HCT116 (cell line): Measurements from ENCODE around the gene GLI3. TPM values are rescaled to one million over a fixed set of nuclear protein-coding genes. Genes with fewer than 3 reads are reported as not detected.

Experiments used
- ATAC-seq: fragments of 200-7000 bp; cut with Tn5 transposase; 2 replicates; pipeline ENCODE4 v1.9.1; 2020; ENCODE audit warnings: mild to moderate bottlenecking, moderate library complexity
- BruUV-seq: library from RNA; stranded (reverse); fragments of 400-500 nt; replicated peaks from 2 replicates; lab custom pipeline; 2021; lab: Mats Ljungman, UMichigan
- CTCF ChIA-PET: fragments of 300-600 bp; sonication (Branson Sonifier 250); formaldehyde crosslinking; loops from one replicate; lab custom pipeline; 2021; ENCODE audit warnings: antibody characterized with exemption; lab: Charles Lee
- POLR2A ChIA-PET: fragments of 300-600, 350-600 bp; sonication (Branson Sonifier 250); formaldehyde crosslinking; loops from one replicate; lab custom pipeline; 2021; ENCODE audit warnings: antibody characterized with exemption; lab: Charles Lee
- RAD21 ChIA-PET, 2 experiments: fragments of 300-600 bp; sonication (Branson Sonifier 250); formaldehyde crosslinking; loops; one replicate each; lab custom pipeline; 2023; ENCODE audit warnings: low total read pairs in 2 of 2; ENCODE audit not compliant: uncharacterized antibody in 2 of 2, unreplicated experiment in 2 of 2, low non-redundant PET in 1 of 2; lab: Charles Lee
- DNase-seq: peaks from one replicate; pipeline ENCODE4 v3.0.0-alpha.2; 2010; ENCODE audit warnings: low read depth, low spot score
- H2AFZ ChIP-seq: fragments of 200-600 bp; shearing (Covaris generic), sonication (generic); 2 replicates; pipeline ENCODE4 v1.6.1; 2017; ENCODE audit warnings: low read depth, mixed run types, mixed read lengths, antibody characterized with exemption, low read length; ENCODE audit not compliant: poor library complexity, severe bottlenecking
- H3K27ac ChIP-seq: 2 replicates; pipeline ENCODE4 v1.5.1; 2012; ENCODE audit warnings: low read depth, low read length
- H3K27me3 ChIP-seq: fragments of 200-600 bp; sonication (generic); 2 replicates; pipeline ENCODE4 v1.6.1; 2016; ENCODE audit warnings: mixed run types, low read length, mixed read lengths; ENCODE audit not compliant: insufficient read depth
- H3K36me3 ChIP-seq, 2 experiments: fragments of 200-500 bp in 1 of 2; fragments of 200-600 bp in 1 of 2; sonication (Bioruptor generic) in 1 of 2; sonication (generic) in 1 of 2; 2 replicates each; pipeline versions ENCODE4 v1.5.1 to v1.6.1; 2014 to 2016; ENCODE audit warnings: low read length in 2 of 2, inconsistent platforms in 1 of 2, mixed read lengths in 1 of 2, mixed run types in 1 of 2; ENCODE audit not compliant: insufficient read depth in 2 of 2, control insufficient read depth in 1 of 2
- H3K4me1 ChIP-seq, 2 experiments: fragments of 200-600 bp in 1 of 2; sonication (generic) in 1 of 2; 2 replicates each; pipeline versions ENCODE4 v1.5.1 to v1.6.1; 2012 to 2017; ENCODE audit warnings: low read length in 2 of 2, inconsistent platforms in 1 of 2, mild to moderate bottlenecking in 1 of 2, mixed read lengths in 1 of 2, mixed run types in 1 of 2, moderate library complexity in 1 of 2; ENCODE audit not compliant: insufficient read depth in 2 of 2, control insufficient read depth in 1 of 2
- H3K4me2 ChIP-seq: fragments of 200-600 bp; sonication (generic); 2 replicates; pipeline ENCODE4 v1.6.1; 2017; ENCODE audit warnings: mixed run types, low read length, mixed read lengths
- H3K4me3 ChIP-seq, 2 experiments: fragments of 200-600 bp in 1 of 2; sonication (generic) in 1 of 2; replicated peaks in 1 of 2; 2 replicates each; pipeline ENCODE4 v1.5.1; 2011 to 2016; ENCODE audit warnings: low read length in 2 of 2, control low read depth in 1 of 2, low read depth in 1 of 2, mild to moderate bottlenecking in 1 of 2, mixed read lengths in 1 of 2, mixed run types in 1 of 2
- H3K79me2 ChIP-seq: fragments of 200-600 bp; sonication (generic); 2 replicates; pipeline ENCODE4 v1.6.1; 2017; ENCODE audit warnings: mild to moderate bottlenecking, mixed run types, low read length, moderate library complexity, mixed read lengths; ENCODE audit not compliant: insufficient read depth
- H3K9ac ChIP-seq: fragments of 200-600 bp; sonication (generic); 2 replicates; pipeline ENCODE4 v1.6.1; 2016; ENCODE audit warnings: low read length, mixed read lengths
- H3K9me2 ChIP-seq: fragments of 200-600 bp; sonication (generic), shearing (Covaris generic); 2 replicates; pipeline ENCODE4 v1.6.1; 2017; ENCODE audit warnings: mixed run types, mild to moderate bottlenecking, moderate library complexity; ENCODE audit not compliant: insufficient read depth
- H3K9me3 ChIP-seq, 2 experiments: fragments of 200-500 bp in 1 of 2; fragments of 200-600 bp in 1 of 2; sonication (Bioruptor generic) in 1 of 2; sonication (generic) in 1 of 2; 2 replicates each; pipeline ENCODE4 v1.6.1; 2014 to 2017; ENCODE audit warnings: low read length in 2 of 2, mixed read lengths in 2 of 2, inconsistent platforms in 1 of 2, low read depth in 1 of 2, mild to moderate bottlenecking in 1 of 2, mixed run types in 1 of 2, moderate library complexity in 1 of 2; ENCODE audit not compliant: control insufficient read depth in 1 of 2, insufficient read depth in 1 of 2
- H4K20me1 ChIP-seq: fragments of 200-600 bp; sonication (generic), shearing (Covaris generic); 2 replicates; pipeline ENCODE4 v1.6.1; 2017; ENCODE audit warnings: mixed run types, mild to moderate bottlenecking, moderate library complexity; ENCODE audit not compliant: insufficient read depth
- CBX3 ChIP-seq: IDR thresholded peaks from 2 replicates; pipeline ENCODE4 v1.6.1; 2012; ENCODE audit warnings: low read depth
- CTCF ChIP-seq, 3 experiments: fragments of 200-600 bp in 1 of 3; sonication (generic) in 1 of 3; IDR thresholded peaks in 2 of 3; conservative IDR thresholded peaks in 1 of 3; 2 replicates each; pipeline ENCODE4 v1.5.1; 2012 to 2017; ENCODE audit warnings: low read depth in 2 of 3, low read length in 2 of 3, antibody characterized with exemption in 1 of 3, borderline replicate concordance in 1 of 3, control low read depth in 1 of 3, mild to moderate bottlenecking in 1 of 3, mixed read lengths in 1 of 3, mixed run types in 1 of 3, moderate library complexity in 1 of 3; ENCODE audit not compliant: insufficient read depth in 1 of 3
- EGR1 ChIP-seq: IDR thresholded peaks from 2 replicates; pipeline ENCODE4 v1.6.1; 2012; ENCODE audit warnings: low read depth
- ELF1 ChIP-seq: IDR thresholded peaks from 2 replicates; pipeline ENCODE4 v1.6.1; 2012; ENCODE audit warnings: low read depth, borderline replicate concordance
- EZH2 ChIP-seq: fragments of 200-600 bp; sonication (generic); IDR thresholded peaks from 2 replicates; pipeline ENCODE4 v1.6.1; 2017; ENCODE audit warnings: antibody characterized with exemption, mixed run types
- FOSL1 ChIP-seq: IDR thresholded peaks from 2 replicates; pipeline ENCODE4 v1.6.1; 2012; ENCODE audit warnings: low read depth
- POLR2A ChIP-seq: IDR thresholded peaks from 2 replicates; pipeline ENCODE4 v1.7.0; 2011; ENCODE audit warnings: borderline replicate concordance; ENCODE audit not compliant: insufficient read depth, insufficient read length; ENCODE audit errors: extremely low read depth
- POLR2AphosphoS5 ChIP-seq: IDR thresholded peaks from 2 replicates; pipeline ENCODE4 v1.6.1; 2011; ENCODE audit warnings: mild to moderate bottlenecking, low read depth, low read length, moderate library complexity
- RAD21 ChIP-seq: IDR thresholded peaks from 2 replicates; pipeline ENCODE4 v1.6.1; 2012; ENCODE audit warnings: low read depth, mild to moderate bottlenecking
- REST ChIP-seq: IDR thresholded peaks from 2 replicates; pipeline ENCODE4 v1.6.1; 2012; ENCODE audit warnings: low read depth
- SP1 ChIP-seq: IDR thresholded peaks from 2 replicates; pipeline ENCODE4 v1.6.1; 2012; ENCODE audit warnings: low read depth
- SRF ChIP-seq: IDR thresholded peaks from 2 replicates; pipeline ENCODE4 v1.6.1; 2012; ENCODE audit warnings: low read depth
- TCF7L2 ChIP-seq: IDR thresholded peaks from 2 replicates; pipeline ENCODE4 v1.7.0; 2011; ENCODE audit warnings: borderline replicate concordance, inconsistent platforms; ENCODE audit not compliant: insufficient read depth, insufficient read length; ENCODE audit errors: extremely low read depth
- YY1 ChIP-seq: IDR thresholded peaks from 2 replicates; pipeline ENCODE4 v1.6.1; 2011; ENCODE audit warnings: low read length, low read depth, moderate library complexity, mild to moderate bottlenecking; ENCODE audit not compliant: insufficient replicate concordance; ENCODE audit errors: extremely low read depth
- ZFX ChIP-seq: fragments of 450-650 bp; IDR thresholded peaks from 2 replicates; pipeline ENCODE4 v1.6.1; 2017
- ZNF274 ChIP-seq: fragments of 200-500 bp; sonication (Bioruptor generic); IDR thresholded peaks from 2 replicates; pipeline ENCODE4 v1.6.1; 2014; ENCODE audit warnings: mild to moderate bottlenecking, low read depth, low read length, inconsistent platforms
- intact Hi-C: fragments of 100-400 bp; cut with micrococcal nuclease; formaldehyde crosslinking; loops from 2 replicates; pipeline ENCODE4 v1.10.0; 2022
- total RNA-seq: library from RNA; stranded (reverse); gene quantifications from one replicate; pipeline ENCODE4 v1.2.1, GENCODE V29; 2021; ENCODE audit not compliant: unreplicated experiment
- TF ChIP-seq, protein P1 (sequence below): IDR thresholded peaks from 2 replicates; pipeline ENCODE4 v1.6.1; 2011; ENCODE audit warnings: mild to moderate bottlenecking, low read length, moderate library complexity; ENCODE audit not compliant: insufficient replicate concordance; ENCODE audit errors: extremely low read depth

Gene GLI3
- total RNA-seq, 1 experiment from 2014 or later = 0.07 TPM

GRCh38 chr7:42090056-42090455 lies 147.0 kb downstream of the GLI3 start (continued):
- TF ChIP-seq, protein P1, sequence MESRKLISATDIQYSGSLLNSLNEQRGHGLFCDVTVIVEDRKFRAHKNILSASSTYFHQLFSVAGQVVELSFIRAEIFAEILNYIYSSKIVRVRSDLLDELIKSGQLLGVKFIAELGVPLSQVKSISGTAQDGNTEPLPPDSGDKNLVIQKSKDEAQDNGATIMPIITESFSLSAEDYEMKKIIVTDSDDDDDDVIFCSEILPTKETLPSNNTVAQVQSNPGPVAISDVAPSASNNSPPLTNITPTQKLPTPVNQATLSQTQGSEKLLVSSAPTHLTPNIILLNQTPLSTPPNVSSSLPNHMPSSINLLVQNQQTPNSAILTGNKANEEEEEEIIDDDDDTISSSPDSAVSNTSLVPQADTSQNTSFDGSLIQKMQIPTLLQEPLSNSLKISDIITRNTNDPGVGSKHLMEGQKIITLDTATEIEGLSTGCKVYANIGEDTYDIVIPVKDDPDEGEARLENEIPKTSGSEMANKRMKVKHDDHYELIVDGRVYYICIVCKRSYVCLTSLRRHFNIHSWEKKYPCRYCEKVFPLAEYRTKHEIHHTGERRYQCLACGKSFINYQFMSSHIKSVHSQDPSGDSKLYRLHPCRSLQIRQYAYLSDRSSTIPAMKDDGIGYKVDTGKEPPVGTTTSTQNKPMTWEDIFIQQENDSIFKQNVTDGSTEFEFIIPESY = no peak
- TF ChIP-seq SRF = no peak
- TF ChIP-seq YY1 = no peak

- CTCF ChIA-PET = no interaction called here
- Histone ChIP-seq H2AFZ (no peak overlapping the region), H3K4me1 (no peaks in the 10 kb centered on the region), H3K9me3 (no peaks in the 10 kb centered on the region; a peak in 1 of 4 replicates), H3K9me2 (no peaks in the 10 kb centered on the region), H4K20me1 (no peaks in the 10 kb centered on the region), H3K4me3 (no peak overlapping the region), H3K27me3 (no peaks in the 10 kb centered on the region), H3K36me3 (no peaks in the 10 kb centered on the region), H3K4me2 (no peak overlapping the region), H3K79me2 (no peaks in the 10 kb centered on the region), H3K9ac (no peak overlapping the region), H3K27ac (no peak overlapping the region)
- ATAC-seq (no peak), DNase-seq (no peak)
- POLR2A ChIA-PET = no interaction called here
- BruUV-seq = no TSS peak
- RAD21 ChIA-PET = no interaction called here
- intact Hi-C loops = no loop called here
- TF ChIP-seq POLR2A (no peak), FOSL1 (no peak), SP1 (no peak), CBX3 (no peak), ZNF274 (no peak), ELF1 (no peak), POLR2AphosphoS5 (no peak), EZH2 (no peak), RAD21 (no peak), TCF7L2 (no peak), CTCF (IDR thresholded peaks at IDR 0.05 in 2 of 3, conservative IDR thresholded peaks at IDR 0.05 in 1 of 3; ENCODE audit: borderline replicate concordance in 1 of 3, insufficient read depth in 1 of 3, low read depth in 2 of 3, low read length in 2 of 3) (no peak), EGR1 (no peak), ZFX (no peak), REST (no peak)
- TF ChIP-seq, protein P1 = no peak
Measured at GRCh38 chr7:42087616-42088015, 149.4 kb downstream of the GLI3 start.
